Hepatocyte (in vitro differentiated cells): ENCODE data around the gene HK3. TPM values are rescaled to one million over a fixed set of nuclear protein-coding genes. Genes with fewer than 3 reads are reported as not detected.

Experiments used
- DNase-seq: peaks from one replicate; pipeline ENCODE4 v3.0.0-alpha.2; 2016; ENCODE audit warnings: low spot score
- H2AFZ ChIP-seq: fragments of 200-600 bp; sonication (generic); 2 replicates; pipeline ENCODE4 v1.6.0; 2016; ENCODE audit warnings: antibody characterized with exemption, mild to moderate bottlenecking
- H3K27ac ChIP-seq: fragments of 200-600 bp; sonication (generic); 2 replicates; pipeline ENCODE4 v1.5.1; 2016; ENCODE audit warnings: mild to moderate bottlenecking
- H3K27me3 ChIP-seq: fragments of 200-600 bp; sonication (generic); 2 replicates; pipeline ENCODE4 v1.6.1; 2016
- H3K36me3 ChIP-seq: fragments of 200-600 bp; sonication (generic); replicated peaks from 2 replicates; pipeline ENCODE4 v1.5.1; 2016; ENCODE audit warnings: low read depth; ENCODE audit not compliant: insufficient read depth
- H3K4me1 ChIP-seq: fragments of 200-600 bp; sonication (generic); 2 replicates; pipeline ENCODE4 v1.5.1; 2016; ENCODE audit warnings: mild to moderate bottlenecking, moderate library complexity; ENCODE audit not compliant: insufficient read depth
- H3K4me2 ChIP-seq: fragments of 200-600 bp; sonication (generic); 2 replicates; pipeline ENCODE4 v1.6.0; 2016
- H3K4me3 ChIP-seq: fragments of 200-600 bp; sonication (generic); 2 replicates; pipeline ENCODE4 v1.5.1; 2016; ENCODE audit warnings: mild to moderate bottlenecking
- H3K79me2 ChIP-seq: fragments of 200-600 bp; sonication (generic); 2 replicates; pipeline ENCODE4 v1.6.0; 2017; ENCODE audit warnings: mild to moderate bottlenecking
- H3K9me2 ChIP-seq: fragments of 200-600 bp; sonication (generic); replicated peaks from 2 replicates; pipeline ENCODE4 v1.6.0; 2017; ENCODE audit warnings: mild to moderate bottlenecking; ENCODE audit not compliant: insufficient read depth
- H3K9me3 ChIP-seq: fragments of 200-600 bp; sonication (generic); 2 replicates; pipeline ENCODE4 v1.5.1; 2016; ENCODE audit warnings: low read depth, mild to moderate bottlenecking
- H4K20me1 ChIP-seq: fragments of 200-600 bp; sonication (generic); 2 replicates; pipeline ENCODE4 v1.6.0; 2016; ENCODE audit warnings: mild to moderate bottlenecking; ENCODE audit not compliant: insufficient read depth, poor library complexity, severe bottlenecking
- EZH2 ChIP-seq: fragments of 200-600 bp; sonication (generic); IDR thresholded peaks from 2 replicates; pipeline ENCODE4 v1.6.1; 2016; ENCODE audit warnings: antibody characterized with exemption, mild to moderate bottlenecking, borderline replicate concordance
- EZH2phosphoT487 ChIP-seq: fragments of 200-600 bp; sonication (generic); IDR thresholded peaks from one replicate; pipeline ENCODE4 v1.6.1; 2018; ENCODE audit warnings: antibody characterized with exemption, mild to moderate bottlenecking, low read depth, moderate library complexity; ENCODE audit not compliant: unreplicated experiment, severe bottlenecking
- WGBS: methylation state at CpG from one replicate; pipeline ENCODE4 v1.1.6; 2016; ENCODE audit warnings: low lambda C conversion rate; ENCODE audit errors: missing lambda C conversion rate; 5-methylcytosine and 5-hydroxymethylcytosine counted together
- polyA plus RNA-seq: library from polyadenylated mRNA; unstranded; fragments of >200 nt; fragmentation: Nextera tagmentation; extraction: Ambion mirVana; gene quantifications from 2 replicates; pipeline ENCODE4 v1.2.1, GENCODE V29; 2016
- total RNA-seq: library from RNA; depleted of rRNA; stranded (reverse); fragments of >200 nt; gene quantifications from 2 replicates; pipeline ENCODE4 v1.2.3, GENCODE V29; 2014
- TF ChIP-seq, protein P1 (sequence below): fragments of 200-600 bp; sonication (generic); IDR thresholded peaks from 2 replicates; pipeline ENCODE4 v1.5.1; 2016; ENCODE audit warnings: antibody characterized with exemption, mild to moderate bottlenecking; ENCODE audit not compliant: poor library complexity

The HK3 gene
- total and polyA plus RNA-seq, 2 experiments from 2014 or later, result 0.73 TPM; not detected in 1

DNA sequence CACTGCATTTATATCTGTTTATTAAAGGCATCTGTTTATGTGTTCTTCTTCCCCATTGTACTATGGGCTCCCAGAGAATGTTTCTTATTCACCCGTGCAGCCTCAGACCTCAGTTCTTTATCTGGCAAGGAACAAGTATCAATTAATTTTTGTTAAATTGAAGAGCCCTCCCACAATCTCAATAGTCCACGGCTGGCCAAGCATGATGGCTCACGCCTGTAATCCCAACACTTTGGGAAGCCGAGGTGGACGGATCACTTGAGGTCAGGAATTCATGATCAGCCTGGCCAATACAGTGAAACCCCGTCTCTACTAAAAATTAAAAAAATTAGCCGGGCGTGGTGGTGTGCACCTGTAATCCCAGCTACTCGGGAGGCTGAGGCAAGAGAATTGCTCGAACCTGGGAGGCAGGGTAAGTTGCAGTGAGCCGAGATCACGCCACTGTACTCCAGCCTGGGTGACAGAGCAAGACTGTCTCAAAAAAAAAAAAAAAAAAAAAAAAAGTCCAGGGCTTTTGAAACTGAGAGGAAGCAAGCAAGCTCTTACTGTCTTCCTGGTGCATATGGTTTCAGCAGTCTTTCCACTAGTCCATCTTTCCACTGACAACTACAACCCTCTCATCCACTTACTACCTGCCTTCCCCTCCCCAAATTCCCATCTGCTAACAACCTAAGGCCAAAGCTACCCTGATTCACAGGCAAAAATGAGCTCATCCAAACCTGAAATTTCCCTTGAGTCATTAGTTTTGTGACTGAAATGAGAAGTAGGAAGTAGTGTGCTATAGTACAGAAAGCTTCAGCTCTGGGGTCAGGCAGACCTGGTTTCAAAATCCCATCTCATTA is 2.3 kb upstream of the HK3 start:
- Histone ChIP-seq H3K27me3 (no peaks in the 10 kb centered on the region), H3K4me3 (no peak overlapping the region), H3K36me3 (peaks cover 2% of the 10 kb centered on the region), H3K79me2 (no peaks in the 10 kb centered on the region), H3K27ac (no peak overlapping the region), H3K4me2 (no peak overlapping the region), H2AFZ (no peak overlapping the region), H3K9me2 (no peaks in the 10 kb centered on the region), H3K4me1 (no peaks in the 10 kb centered on the region), H4K20me1 (no peaks in the 10 kb centered on the region), H3K9me3 (no peaks in the 10 kb centered on the region)
- DNase-seq, result no peak
- TF ChIP-seq EZH2phosphoT487, result no peak
- TF ChIP-seq, protein P1, sequence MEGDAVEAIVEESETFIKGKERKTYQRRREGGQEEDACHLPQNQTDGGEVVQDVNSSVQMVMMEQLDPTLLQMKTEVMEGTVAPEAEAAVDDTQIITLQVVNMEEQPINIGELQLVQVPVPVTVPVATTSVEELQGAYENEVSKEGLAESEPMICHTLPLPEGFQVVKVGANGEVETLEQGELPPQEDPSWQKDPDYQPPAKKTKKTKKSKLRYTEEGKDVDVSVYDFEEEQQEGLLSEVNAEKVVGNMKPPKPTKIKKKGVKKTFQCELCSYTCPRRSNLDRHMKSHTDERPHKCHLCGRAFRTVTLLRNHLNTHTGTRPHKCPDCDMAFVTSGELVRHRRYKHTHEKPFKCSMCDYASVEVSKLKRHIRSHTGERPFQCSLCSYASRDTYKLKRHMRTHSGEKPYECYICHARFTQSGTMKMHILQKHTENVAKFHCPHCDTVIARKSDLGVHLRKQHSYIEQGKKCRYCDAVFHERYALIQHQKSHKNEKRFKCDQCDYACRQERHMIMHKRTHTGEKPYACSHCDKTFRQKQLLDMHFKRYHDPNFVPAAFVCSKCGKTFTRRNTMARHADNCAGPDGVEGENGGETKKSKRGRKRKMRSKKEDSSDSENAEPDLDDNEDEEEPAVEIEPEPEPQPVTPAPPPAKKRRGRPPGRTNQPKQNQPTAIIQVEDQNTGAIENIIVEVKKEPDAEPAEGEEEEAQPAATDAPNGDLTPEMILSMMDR, result no peak
- 94% methylated on average over 12 of the region's 12 CpGs for WGBS

DNA sequence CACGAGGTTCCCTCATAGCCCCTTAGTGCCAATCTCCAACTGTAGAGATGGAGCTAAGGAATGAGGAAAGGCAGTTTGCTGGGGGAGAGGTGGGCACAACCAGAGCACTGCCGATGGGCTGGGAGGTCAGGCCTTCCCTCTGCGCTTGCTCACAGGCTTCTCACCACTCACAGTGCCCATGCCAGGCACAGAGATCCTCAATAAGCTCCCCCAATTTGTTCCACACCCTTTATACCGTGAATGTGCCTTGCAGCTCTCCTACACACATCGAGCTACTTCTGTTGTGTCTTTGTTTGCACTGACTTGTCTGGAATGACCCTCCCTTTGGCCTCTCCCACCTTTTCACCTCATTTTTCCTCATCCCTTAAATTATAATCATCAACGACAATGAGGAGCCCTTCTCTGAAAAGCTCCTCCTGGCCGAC is 1.6 kb upstream of the HK3 start:
- Histone ChIP-seq H3K27me3 (no peaks in the 10 kb centered on the region), H3K9me3 (no peaks in the 10 kb centered on the region), H4K20me1 (no peaks in the 10 kb centered on the region), H3K36me3 (peaks cover 2% of the 10 kb centered on the region), H2AFZ (no peak overlapping the region), H3K9me2 (no peaks in the 10 kb centered on the region), H3K4me1 (no peaks in the 10 kb centered on the region), H3K4me3 (no peak overlapping the region), H3K4me2 (no peak overlapping the region), H3K79me2 (no peaks in the 10 kb centered on the region), H3K27ac (no peak overlapping the region)
- no peak for DNase-seq
- WGBS, result 91% methylated on average over 7 of the region's 7 CpGs
- TF ChIP-seq, protein P1, result no peak
- no peak for TF ChIP-seq EZH2
- no peak for TF ChIP-seq EZH2phosphoT487

DNA sequence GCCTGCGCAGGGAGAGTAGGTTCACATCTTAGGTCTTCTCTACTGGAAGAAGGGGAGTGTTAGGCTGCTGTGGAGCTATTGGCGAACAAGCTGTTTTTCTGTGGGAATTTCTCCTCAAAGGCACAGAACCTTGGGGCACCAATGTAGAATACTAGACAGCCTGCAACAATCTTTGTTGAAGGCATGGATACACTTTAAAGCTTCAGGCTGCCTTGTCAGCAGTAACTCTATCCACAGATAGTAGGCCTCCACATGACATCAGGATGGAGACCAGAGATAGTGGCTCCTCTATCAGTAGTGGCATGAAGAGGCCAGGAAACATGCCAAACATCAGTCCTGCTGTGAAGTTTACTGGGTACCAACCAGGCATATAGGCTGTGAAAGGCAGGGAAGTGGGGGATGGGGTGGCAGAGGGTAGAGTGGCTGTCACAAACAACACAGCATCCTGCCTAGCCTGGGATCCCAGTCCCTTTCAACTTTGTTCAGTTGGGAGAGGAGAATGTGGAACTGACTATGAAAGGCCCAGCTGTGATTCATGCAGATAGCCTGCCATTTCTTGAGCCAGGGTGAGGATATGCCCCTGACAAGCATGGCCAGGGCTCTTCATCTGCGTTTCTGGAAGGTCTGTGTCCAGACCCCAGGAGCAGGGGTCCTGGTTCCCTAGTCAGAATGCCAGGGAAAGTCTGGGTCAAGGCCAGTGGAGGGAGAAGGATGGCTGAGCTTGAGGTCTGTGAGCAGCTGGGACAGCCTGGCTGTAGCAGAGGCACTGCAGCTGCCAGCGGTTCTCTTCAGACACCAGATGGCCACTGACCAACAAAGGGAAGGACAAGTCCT is 1.0 kb upstream of the HK3 start:
- Histone ChIP-seq H3K4me3 (no peak overlapping the region), H4K20me1 (no peaks in the 10 kb centered on the region), H3K27me3 (no peaks in the 10 kb centered on the region), H3K9me3 (no peaks in the 10 kb centered on the region), H3K27ac (no peak overlapping the region), H3K4me1 (no peaks in the 10 kb centered on the region), H2AFZ (no peak overlapping the region), H3K9me2 (no peaks in the 10 kb centered on the region), H3K79me2 (no peaks in the 10 kb centered on the region), H3K36me3 (peaks cover 2% of the 10 kb centered on the region), H3K4me2 (no peak overlapping the region)
- TF ChIP-seq, protein P1, result no peak
- TF ChIP-seq EZH2phosphoT487, result no peak
- TF ChIP-seq EZH2, result no peak
- no peak for DNase-seq
- 94% methylated on average over 4 of the region's 4 CpGs for WGBS
